Measurements from ENCODE around the gene MRPS35. TPM values are rescaled to one million over a fixed set of nuclear protein-coding genes. Genes with fewer than 3 reads are reported as not detected.

MRPS35 gene
- total RNA-seq, 4 donors from 2014 or later = 30.7 to 78.8 (median 63.8) TPM

- TF ChIP-seq EP300 (IDR thresholded peaks at IDR 0.05; ENCODE audit: low read depth) = no peak
- no peak for TF ChIP-seq CTCF (IDR thresholded peaks at IDR 0.05)
Observed at GRCh38 chr12:27688671-27689070, 22.0 kb upstream of the MRPS35 start.

GRCh38 chr12:27689558-27690180 is 21.0 kb upstream of the MRPS35 start:
- Histone ChIP-seq H3K27me3 (no peaks in the 10 kb centered on the region), H3K9me3 (no peaks in the 10 kb centered on the region), H3K27ac (no peak overlapping the region), H3K36me3 (peaks cover 0 to 60% (median 0%) of the 10 kb centered on the region in 4 donors), H3K4me3 (no peak overlapping the region), H3K4me1 (peaks cover 0 to 25% (median 0%) of the 10 kb centered on the region in 4 donors)
- intact Hi-C loops (cut with DNase I; ENCODE audit: low total_unique reads) = no loop called here
- TF ChIP-seq EP300 (IDR thresholded peaks at IDR 0.05; ENCODE audit: low read depth) = no peak
- TF ChIP-seq POLR2A (IDR thresholded peaks at IDR 0.05) = no peak
- TF ChIP-seq CTCF (IDR thresholded peaks at IDR 0.05) = no peak
- no peak for TF ChIP-seq POLR2AphosphoS5 (IDR thresholded peaks at IDR 0.05)
- 90 to 94% methylated on average over 13 of the region's 13 CpGs for WGBS, 2 donors (ENCODE audit: low coverage in 1 of 2)
- in situ Hi-C loops (cut with MboI; ENCODE audit: low pct_ligation_motif_present in 1 of 4, low pct_unique_long_range_greater_than_20kb in 1 of 4, low sequenced_read_pairs in 3 of 4) = no loop called here
- no peak for DNase-seq

More at GRCh38 chr12:27688671-27689070, 22.0 kb upstream of the MRPS35 start:
- in situ Hi-C loops (cut with MboI; ENCODE audit: low pct_ligation_motif_present in 1 of 4, low pct_unique_long_range_greater_than_20kb in 1 of 4, low sequenced_read_pairs in 3 of 4) (no loop called here), intact Hi-C loops (cut with DNase I; ENCODE audit: low total_unique reads) (no loop called here)
- H3K27ac ChIP-seq = no peak overlapping the region
- H3K9me3 ChIP-seq = no peaks in the 10 kb centered on the region
- 51 to 73% methylated on average over 3 of the region's 3 CpGs for WGBS, 2 donors (ENCODE audit: low coverage in 1 of 2)
- H3K27me3 ChIP-seq = no peaks in the 10 kb centered on the region
- DNase-seq = no peak
- no peak overlapping the region for H3K4me3 ChIP-seq
- peaks cover 0 to 26% (median 0%) of the 10 kb centered on the region in 4 donors for H3K4me1 ChIP-seq
- peaks cover 0 to 54% (median 0%) of the 10 kb centered on the region in 4 donors for H3K36me3 ChIP-seq

GRCh38 chr12:27693403-27693802 is 17.2 kb upstream of the MRPS35 start:
- WGBS, 2 donors (ENCODE audit: low coverage in 1 of 2) = 87 to 92% methylated on average over 2 of the region's 2 CpGs
- TF ChIP-seq POLR2A (IDR thresholded peaks at IDR 0.05) = no peak
- TF ChIP-seq EP300 (IDR thresholded peaks at IDR 0.05; ENCODE audit: low read depth) = no peak
- TF ChIP-seq POLR2AphosphoS5 (IDR thresholded peaks at IDR 0.05) = no peak
- no peak for TF ChIP-seq CTCF (IDR thresholded peaks at IDR 0.05)
- no peak overlapping the region for H3K27ac ChIP-seq
- peaks cover 0 to 28% (median 4%) of the 10 kb centered on the region in 4 donors for H3K4me1 ChIP-seq
- in situ Hi-C loops (cut with MboI; ENCODE audit: low pct_ligation_motif_present in 1 of 4, low pct_unique_long_range_greater_than_20kb in 1 of 4, low sequenced_read_pairs in 3 of 4) = no loop called here
- DNase-seq = no peak
- H3K9me3 ChIP-seq = no peaks in the 10 kb centered on the region
- no peaks in the 10 kb centered on the region for H3K27me3 ChIP-seq
- no peak overlapping the region for H3K4me3 ChIP-seq
- intact Hi-C loops (cut with DNase I; ENCODE audit: low total_unique reads) = no loop called here
- peaks cover 0 to 46% (median 0%) of the 10 kb centered on the region in 4 donors for H3K36me3 ChIP-seq

- TF ChIP-seq POLR2A (IDR thresholded peaks at IDR 0.05) (no peak), CTCF (IDR thresholded peaks at IDR 0.05) (no peak), EP300 (IDR thresholded peaks at IDR 0.05; ENCODE audit: low read depth) (no peak), POLR2AphosphoS5 (IDR thresholded peaks at IDR 0.05) (no peak)
- no peak for DNase-seq
- Histone ChIP-seq H3K4me1 (peaks cover 0 to 24% (median 4%) of the 10 kb centered on the region in 4 donors), H3K27ac (peak overlapping the region; percentile 28 to 71 (median 70)), H3K36me3 (peaks cover 0 to 34% (median 0%) of the 10 kb centered on the region in 4 donors), H3K27me3 (no peaks in the 10 kb centered on the region), H3K4me3 (no peak overlapping the region), H3K9me3 (no peaks in the 10 kb centered on the region)
- intact Hi-C loops (cut with DNase I; ENCODE audit: low total_unique reads) (no loop called here), in situ Hi-C loops (cut with MboI; ENCODE audit: low pct_ligation_motif_present in 1 of 4, low pct_unique_long_range_greater_than_20kb in 1 of 4, low sequenced_read_pairs in 3 of 4) (no loop called here)
- 57 to 61% methylated on average over 6 of the region's 6 CpGs for WGBS, 2 donors (ENCODE audit: low coverage in 1 of 2)
Observed at GRCh38 chr12:27695556-27696292, 14.9 kb upstream of the MRPS35 start.

All from transverse colon (tissue), 4 donors.